GM12873 (cell line): ENCODE measurements around the gene RNF13.

ENCODE experiments used
- CTCF ChIP-seq: IDR thresholded peaks from 2 replicates; pipeline ENCODE4 v1.5.1; 2012; ENCODE audit warnings: low read depth, mild to moderate bottlenecking, moderate library complexity, low read length, control low read depth; ENCODE audit not compliant: insufficient read depth; ENCODE audit errors: missing control alignments

RNF13 gene

GRCh38 chr3:149969110-149969939 is 156.3 kb downstream of the RNF13 start:
- TF ChIP-seq CTCF, result no peak

GRCh38 chr3:149969940-149970715 is 157.1 kb downstream of the RNF13 start:
- TF ChIP-seq CTCF, result no peak

- TF ChIP-seq CTCF, result no peak
Observed at GRCh38 chr3:149970716-149971402, 157.8 kb downstream of the RNF13 start, which contains the start of gene PFN2. PFN2 (minus strand) TSS chr3:149970895; CDS start chr3:149970856, 39 bp downstream.

DNA sequence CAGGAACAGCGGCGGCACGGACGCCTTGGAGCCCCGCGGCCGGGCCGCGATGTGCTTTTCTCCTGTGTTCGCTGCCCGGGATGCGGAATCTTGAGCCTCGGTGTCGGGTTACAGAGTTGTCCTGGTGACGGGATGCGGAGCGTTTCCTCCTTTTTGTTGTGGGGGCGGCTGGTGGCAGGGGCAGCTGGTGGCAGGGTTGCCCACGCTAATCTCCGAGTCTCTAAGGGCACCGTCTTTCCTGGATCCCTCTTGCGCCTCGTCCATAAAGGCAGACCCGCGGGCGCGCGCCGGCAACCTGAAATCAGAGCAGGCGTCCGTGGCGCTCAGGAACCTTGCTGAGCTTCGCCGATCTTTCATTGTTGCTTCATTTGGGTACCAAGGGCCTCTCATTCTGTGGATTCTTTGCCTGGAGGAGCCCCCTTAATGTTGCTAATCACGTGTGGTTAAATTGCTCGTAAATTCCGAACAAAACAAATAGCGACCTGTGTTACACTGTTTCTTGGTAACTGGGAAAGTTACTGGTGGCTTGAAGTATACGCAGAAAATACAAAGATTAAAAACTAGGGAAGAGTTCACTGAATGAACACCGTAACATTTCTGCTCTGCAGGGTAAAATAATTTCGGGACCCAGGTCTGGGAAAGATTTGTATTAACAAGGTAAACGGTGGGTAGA is 158.5 kb downstream of the RNF13 start:
- no peak for TF ChIP-seq CTCF

DNA sequence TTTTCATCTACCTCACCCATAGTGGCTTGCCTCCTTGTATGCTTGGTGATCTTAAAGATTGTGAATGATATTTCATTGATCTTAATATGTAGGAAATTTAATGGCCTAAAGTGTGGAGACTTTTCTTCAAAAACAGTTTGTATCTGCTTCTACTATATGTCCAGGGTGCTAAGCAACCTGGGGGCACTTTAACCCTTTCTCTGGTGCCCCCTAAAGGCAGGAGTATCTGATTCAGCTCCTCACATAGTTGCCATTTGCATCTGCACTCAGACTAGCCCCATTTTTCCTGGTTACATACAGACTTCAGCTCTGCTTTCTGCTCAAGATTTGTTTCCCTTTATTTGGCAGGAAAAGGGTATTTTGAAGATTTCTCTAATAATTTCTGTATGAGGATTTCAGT is 162.9 kb downstream of the RNF13 start:
- TF ChIP-seq CTCF, result peak; percentile 39

- no peak for TF ChIP-seq CTCF
Observed at GRCh38 chr3:149977386-149977785, 164.4 kb downstream of the RNF13 start.
